Measurements from ENCODE around the gene FBXL17.
A peak's percentile ranks its signal among the peaks of the same experiment; 100 is the strongest.
"Not testable (repeated sequence)": the region's sequence is repeated elsewhere in the genome, so short reads cannot be mapped to it uniquely, and the experiment has no call there.

The FBXL17 gene

DNA sequence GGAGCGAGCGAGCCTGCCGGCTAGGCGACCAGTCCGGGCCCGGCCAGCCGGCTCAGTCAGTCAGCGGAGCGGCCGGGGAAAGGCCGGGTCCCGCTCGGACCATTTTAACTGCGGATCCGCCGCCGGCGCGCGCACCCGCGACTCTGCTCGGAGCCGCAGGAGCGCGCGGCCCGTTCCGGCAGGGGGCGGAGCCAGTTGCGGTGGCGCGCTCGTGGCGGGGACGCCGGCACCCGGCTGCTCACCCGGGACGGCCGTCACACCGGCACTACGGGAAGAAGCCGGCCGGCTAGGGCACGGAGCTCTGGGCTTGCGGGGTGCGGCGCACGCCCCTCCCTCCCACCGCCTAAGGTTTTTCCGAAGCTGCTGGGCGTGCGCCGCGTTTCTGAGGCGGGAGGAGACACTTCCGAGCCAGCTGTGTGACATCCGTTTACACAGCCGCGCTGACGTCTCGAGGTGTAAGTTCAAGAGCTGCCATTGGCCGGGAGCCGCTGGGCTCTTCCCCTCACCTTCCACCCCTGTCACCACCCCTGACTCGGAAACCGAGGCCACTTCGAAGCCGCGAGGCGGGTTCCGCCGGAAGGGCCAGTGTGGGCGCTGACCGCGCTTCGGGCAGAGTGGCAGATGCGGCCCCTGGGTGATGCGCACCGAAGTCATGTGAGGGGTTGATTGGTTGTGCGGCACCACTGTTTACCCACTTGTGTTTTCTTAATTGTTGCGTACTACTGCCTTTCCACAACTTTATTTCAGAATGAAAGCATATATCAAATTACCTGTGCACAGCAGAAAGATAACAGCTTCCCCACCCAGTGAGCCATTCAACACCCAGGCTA lies at the start of gene FBXL17:
Gene FBXL17 (minus strand): TSS at position 145 of the 830 bp plus-strand sequence.
- Mint-ChIP-seq H3K4me3 (peak within 1 kb of the TSS; percentile 83), H3K9me3 (peaks cover 3% of the 10 kb centered on the region), H3K36me3 (ENCODE audit: low read depth) (peaks cover 10% of the 10 kb centered on the region), H3K27ac (peak within 1 kb of the TSS; percentile 91), H3K4me1 (ENCODE audit: low read depth) (peaks cover 43% of the 10 kb centered on the region), H3K27me3 (no peaks in the 10 kb centered on the region)

GRCh38 chr5:108430931-108431608 lies 49.2 kb upstream of the FBXL17 start:
- Mint-ChIP-seq H3K9me3 (no peaks in the 10 kb centered on the region), H3K27ac (no peak overlapping the region), H3K4me1 (ENCODE audit: low read depth) (no peaks in the 10 kb centered on the region), H3K27me3 (peaks cover 22% of the 10 kb centered on the region), H3K36me3 (ENCODE audit: low read depth) (no peaks in the 10 kb centered on the region), H3K4me3 (no peak overlapping the region)

GRCh38 chr5:108421713-108422112 lies 39.8 kb upstream of the FBXL17 start:
- Mint-ChIP-seq H3K27ac (no peak overlapping the region), H3K9me3 (no peaks in the 10 kb centered on the region), H3K27me3 (peaks cover 27% of the 10 kb centered on the region), H3K4me3 (no peak overlapping the region), H3K4me1 (ENCODE audit: low read depth) (no peaks in the 10 kb centered on the region), H3K36me3 (ENCODE audit: low read depth) (no peaks in the 10 kb centered on the region)

DNA sequence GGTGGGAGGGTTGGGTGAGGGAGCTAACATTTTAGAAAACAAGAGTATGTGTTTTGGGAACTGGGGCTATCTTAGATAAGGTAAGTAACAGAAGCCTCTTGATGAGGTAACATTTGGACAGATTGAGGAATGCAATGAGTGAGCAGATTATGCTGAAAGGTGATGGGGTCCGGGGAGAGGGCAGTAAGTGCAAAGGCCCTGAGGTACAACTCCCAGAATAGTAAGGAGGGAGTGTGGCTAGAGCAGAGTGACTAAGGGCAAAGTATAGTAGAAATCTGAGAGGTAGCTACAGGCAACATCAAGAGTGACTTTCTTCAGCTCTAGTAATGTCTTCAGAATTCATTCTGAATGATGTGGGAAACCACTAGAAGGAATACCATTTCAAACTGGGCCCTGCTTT lies 38.9 kb upstream of the FBXL17 start:
- H3K36me3 Mint-ChIP-seq (ENCODE audit: low read depth), result no peaks in the 10 kb centered on the region
- H3K27me3 Mint-ChIP-seq, result peaks cover 21% of the 10 kb centered on the region
- H3K4me3 Mint-ChIP-seq, result no peak overlapping the region
- H3K4me1 Mint-ChIP-seq (ENCODE audit: low read depth), result no peaks in the 10 kb centered on the region
- no peak overlapping the region for H3K27ac Mint-ChIP-seq
- no peaks in the 10 kb centered on the region for H3K9me3 Mint-ChIP-seq

GRCh38 chr5:108420158-108420557 lies 38.3 kb upstream of the FBXL17 start:
- no peaks in the 10 kb centered on the region for H3K4me1 Mint-ChIP-seq (ENCODE audit: low read depth)
- peaks cover 15% of the 10 kb centered on the region for H3K27me3 Mint-ChIP-seq
- H3K9me3 Mint-ChIP-seq, result no peaks in the 10 kb centered on the region
- no peaks in the 10 kb centered on the region for H3K36me3 Mint-ChIP-seq (ENCODE audit: low read depth)
- no peak overlapping the region for H3K27ac Mint-ChIP-seq
- H3K4me3 Mint-ChIP-seq, result no peak overlapping the region

- Mint-ChIP-seq H3K36me3 (ENCODE audit: low read depth) (no peaks in the 10 kb centered on the region), H3K9me3 (no peaks in the 10 kb centered on the region), H3K27ac (no peak overlapping the region), H3K27me3 (peaks cover 14% of the 10 kb centered on the region), H3K4me1 (ENCODE audit: low read depth) (no peaks in the 10 kb centered on the region), H3K4me3 (no peak overlapping the region)
Measured at GRCh38 chr5:108418197-108418596, 36.3 kb upstream of the FBXL17 start.

GRCh38 chr5:108417166-108417670 lies 35.3 kb upstream of the FBXL17 start:
- peaks cover 14% of the 10 kb centered on the region for H3K27me3 Mint-ChIP-seq
- H3K9me3 Mint-ChIP-seq, result no peaks in the 10 kb centered on the region
- no peaks in the 10 kb centered on the region for H3K4me1 Mint-ChIP-seq (ENCODE audit: low read depth)

DNA sequence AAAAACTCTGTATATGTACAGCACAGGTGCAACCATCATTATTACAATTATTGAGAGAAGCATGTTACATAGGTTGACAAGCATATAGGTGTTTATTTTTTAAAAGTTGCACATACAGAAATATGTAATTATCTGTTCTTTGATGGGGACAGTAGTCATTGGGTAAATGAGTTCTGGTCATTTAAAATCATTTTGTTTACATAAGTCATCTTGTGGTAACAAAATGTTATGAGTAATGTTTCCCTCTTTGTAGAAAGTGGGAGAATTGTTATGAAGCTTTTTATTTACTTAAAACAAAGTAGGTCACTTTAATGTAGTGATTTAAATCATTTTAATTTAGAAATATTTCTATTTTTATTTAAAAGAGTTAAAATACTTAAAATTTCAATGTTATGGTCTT lies 33.8 kb upstream of the FBXL17 start:
- peaks cover 14% of the 10 kb centered on the region for H3K27me3 Mint-ChIP-seq
- no peaks in the 10 kb centered on the region for H3K36me3 Mint-ChIP-seq (ENCODE audit: low read depth)
- no peak overlapping the region for H3K4me3 Mint-ChIP-seq
- H3K4me1 Mint-ChIP-seq (ENCODE audit: low read depth), result no peaks in the 10 kb centered on the region
- no peaks in the 10 kb centered on the region for H3K9me3 Mint-ChIP-seq
- H3K27ac Mint-ChIP-seq, result no peak overlapping the region

More at GRCh38 chr5:108417166-108417670, 35.3 kb upstream of the FBXL17 start:
- Mint-ChIP-seq H3K27ac (no peak overlapping the region), H3K4me3 (no peak overlapping the region), H3K36me3 (ENCODE audit: low read depth) (no peaks in the 10 kb centered on the region)

- peaks cover 5% of the 10 kb centered on the region for H3K27me3 Mint-ChIP-seq
- H3K4me1 Mint-ChIP-seq (ENCODE audit: low read depth), result no peaks in the 10 kb centered on the region
- H3K36me3 Mint-ChIP-seq (ENCODE audit: low read depth), result no peaks in the 10 kb centered on the region
- no peak overlapping the region for H3K27ac Mint-ChIP-seq
- no peaks in the 10 kb centered on the region for H3K9me3 Mint-ChIP-seq
- no peak overlapping the region for H3K4me3 Mint-ChIP-seq
Measured at GRCh38 chr5:108409786-108410185, 27.9 kb upstream of the FBXL17 start.

GRCh38 chr5:108405201-108405600 lies 23.3 kb upstream of the FBXL17 start:
- not testable (repeated sequence) for H3K4me3 Mint-ChIP-seq; H3K9me3 Mint-ChIP-seq; H3K27ac Mint-ChIP-seq; H3K36me3 Mint-ChIP-seq (ENCODE audit: low read depth); H3K4me1 Mint-ChIP-seq (ENCODE audit: low read depth)
- H3K27me3 Mint-ChIP-seq, result peaks cover 31% of the 10 kb centered on the region

DNA sequence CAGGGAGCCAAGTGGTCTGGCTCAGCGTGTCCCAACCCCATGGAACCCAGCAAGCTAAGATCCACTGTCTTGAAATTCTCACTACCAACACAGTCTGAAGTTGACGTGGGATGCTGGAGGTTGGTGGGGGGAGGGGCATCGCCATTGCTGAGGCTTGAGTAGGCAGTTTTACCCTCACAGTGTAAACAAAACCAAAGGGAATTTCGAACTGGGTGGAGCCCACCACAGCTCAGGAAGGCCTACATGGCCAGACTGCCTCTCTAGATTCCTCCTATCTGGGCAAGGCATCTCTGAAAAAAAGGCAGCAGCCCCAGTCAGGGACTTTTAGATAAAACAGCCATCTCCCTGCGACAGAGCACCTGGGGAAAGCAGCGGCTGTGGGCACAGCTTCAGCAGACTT lies 17.1 kb upstream of the FBXL17 start:
- Mint-ChIP-seq H3K4me3 (no peak overlapping the region), H3K27ac (no peak overlapping the region), H3K27me3 (peaks cover 25% of the 10 kb centered on the region), H3K9me3 (peaks cover 5% of the 10 kb centered on the region), H3K36me3 (ENCODE audit: low read depth) (no peaks in the 10 kb centered on the region), H3K4me1 (ENCODE audit: low read depth) (no peaks in the 10 kb centered on the region)

- not testable (repeated sequence) for H3K4me3 Mint-ChIP-seq; H3K27me3 Mint-ChIP-seq; H3K4me1 Mint-ChIP-seq (ENCODE audit: low read depth); H3K9me3 Mint-ChIP-seq; H3K36me3 Mint-ChIP-seq (ENCODE audit: low read depth); H3K27ac Mint-ChIP-seq
Measured at GRCh38 chr5:108396837-108397236, 14.9 kb upstream of the FBXL17 start.

- Mint-ChIP-seq H3K4me1 (ENCODE audit: low read depth) (peaks cover 17% of the 10 kb centered on the region), H3K27ac (no peak overlapping the region), H3K9me3 (no peaks in the 10 kb centered on the region), H3K36me3 (ENCODE audit: low read depth) (no peaks in the 10 kb centered on the region), H3K4me3 (no peak overlapping the region), H3K27me3 (no peaks in the 10 kb centered on the region)
Measured at GRCh38 chr5:108387758-108388157, 5.9 kb upstream of the FBXL17 start.

GRCh38 chr5:108386345-108387061 lies 4.6 kb upstream of the FBXL17 start:
- Mint-ChIP-seq H3K36me3 (ENCODE audit: low read depth) (no peaks in the 10 kb centered on the region), H3K4me3 (no peak overlapping the region), H3K4me1 (ENCODE audit: low read depth) (peaks cover 18% of the 10 kb centered on the region), H3K9me3 (no peaks in the 10 kb centered on the region), H3K27ac (no peak overlapping the region), H3K27me3 (no peaks in the 10 kb centered on the region)

GRCh38 chr5:108384741-108385140 lies 2.8 kb upstream of the FBXL17 start:
- H3K4me3 Mint-ChIP-seq, result no peak overlapping the region
- H3K9me3 Mint-ChIP-seq, result no peaks in the 10 kb centered on the region
- peaks cover 23% of the 10 kb centered on the region for H3K4me1 Mint-ChIP-seq (ENCODE audit: low read depth)
- no peaks in the 10 kb centered on the region for H3K27me3 Mint-ChIP-seq
- no peaks in the 10 kb centered on the region for H3K36me3 Mint-ChIP-seq (ENCODE audit: low read depth)
- peak overlapping the region; percentile 45 for H3K27ac Mint-ChIP-seq

Data from stimulated activated naive CD8-positive, alpha-beta T cell treated with anti-CD3 and anti-CD28 coated beads, Interleukin-15, Interleukin-2, amounts not matched to agents 100 ng/mL and 50 ng/mL, for 24 hours (primary cell).